ENCODE data around the gene SH2D2A.
A peak's percentile ranks its signal among the peaks of the same experiment; 100 is the strongest.

Gene SH2D2A

GRCh38 chr1:156816561-156817328, at the start of gene SH2D2A:
SH2D2A (minus strand) TSS chr1:156816848; CDS start chr1:156816708, 140 bp downstream.
- peak; percentile 64 for DNase-seq

GRCh38 chr1:156865865-156866248, 49.2 kb upstream of the SH2D2A start:
- no peak for DNase-seq

GRCh38 chr1:156865258-156865657, 48.6 kb upstream of the SH2D2A start:
- DNase-seq: no peak

GRCh38 chr1:156864796-156865195, 48.1 kb upstream of the SH2D2A start:
- DNase-seq: no peak

- DNase-seq: no peak
Measured at GRCh38 chr1:156863631-156864030, 47.0 kb upstream of the SH2D2A start.

- DNase-seq: peak; percentile 9
Measured at GRCh38 chr1:156862997-156863599, 46.5 kb upstream of the SH2D2A start.

DNA sequence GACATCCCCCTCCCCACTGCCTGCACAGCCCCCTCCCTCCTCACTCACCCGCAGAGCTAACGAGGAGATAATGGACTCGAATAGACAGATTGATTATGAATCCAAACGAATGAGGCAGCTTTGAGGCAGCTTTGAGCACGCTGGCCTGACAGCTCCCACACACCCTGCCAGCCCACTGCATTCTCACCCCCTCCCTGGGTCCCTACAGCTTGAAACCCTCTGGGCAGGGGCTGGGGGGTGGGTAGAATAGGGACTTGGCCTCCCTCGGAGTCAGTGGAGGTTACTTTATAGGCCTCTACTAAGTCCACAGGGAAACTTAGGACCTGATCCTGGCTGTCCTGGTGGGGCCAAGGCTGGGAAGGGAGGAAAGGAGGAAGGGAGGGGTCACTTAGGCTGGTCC, 45.9 kb upstream of the SH2D2A start:
- DNase-seq: no peak

DNA sequence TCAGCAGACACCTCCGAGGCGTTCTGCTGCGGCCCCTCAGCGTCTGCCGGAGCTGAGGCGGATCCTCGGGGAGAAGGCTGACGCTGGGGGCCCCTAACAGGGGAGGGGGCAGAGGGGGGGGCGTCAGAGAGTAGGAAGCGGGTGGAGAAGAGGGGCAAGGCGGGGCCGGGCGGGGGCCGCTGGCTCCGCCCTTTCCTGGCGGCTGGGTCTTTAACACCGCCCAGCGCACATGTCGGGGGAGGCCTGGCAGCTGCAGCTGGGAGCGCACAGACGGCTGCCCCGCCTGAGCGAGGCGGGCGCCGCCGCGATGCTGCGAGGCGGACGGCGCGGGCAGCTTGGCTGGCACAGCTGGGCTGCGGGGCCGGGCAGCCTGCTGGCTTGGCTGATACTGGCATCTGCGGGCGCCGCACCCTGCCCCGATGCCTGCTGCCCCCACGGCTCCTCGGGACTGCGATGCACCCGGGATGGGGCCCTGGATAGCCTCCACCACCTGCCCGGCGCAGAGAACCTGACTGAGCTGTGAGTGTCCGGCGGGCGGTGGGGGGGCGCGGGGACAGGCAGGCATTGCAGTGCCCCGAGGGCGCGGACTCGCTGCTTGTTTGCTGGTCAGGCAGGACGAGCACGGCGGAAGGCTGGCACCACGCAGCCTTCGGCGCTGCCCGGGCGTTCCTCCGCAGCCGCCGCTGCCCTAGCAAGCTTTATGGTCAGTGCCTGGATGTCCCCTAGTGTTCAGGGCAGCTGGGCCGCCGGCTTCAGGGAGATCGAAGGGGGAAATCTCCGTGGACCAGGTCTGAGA, 44.2 kb upstream of the SH2D2A start, which contains the start of gene NTRK1:
Gene NTRK1 (plus strand): TSS at position 238 of the 796 bp plus-strand sequence. CDS start 70 bp downstream, at position 308.
- DNase-seq: no peak

- DNase-seq: no peak
Measured at GRCh38 chr1:156860113-156860627, 43.5 kb upstream of the SH2D2A start.

DNA sequence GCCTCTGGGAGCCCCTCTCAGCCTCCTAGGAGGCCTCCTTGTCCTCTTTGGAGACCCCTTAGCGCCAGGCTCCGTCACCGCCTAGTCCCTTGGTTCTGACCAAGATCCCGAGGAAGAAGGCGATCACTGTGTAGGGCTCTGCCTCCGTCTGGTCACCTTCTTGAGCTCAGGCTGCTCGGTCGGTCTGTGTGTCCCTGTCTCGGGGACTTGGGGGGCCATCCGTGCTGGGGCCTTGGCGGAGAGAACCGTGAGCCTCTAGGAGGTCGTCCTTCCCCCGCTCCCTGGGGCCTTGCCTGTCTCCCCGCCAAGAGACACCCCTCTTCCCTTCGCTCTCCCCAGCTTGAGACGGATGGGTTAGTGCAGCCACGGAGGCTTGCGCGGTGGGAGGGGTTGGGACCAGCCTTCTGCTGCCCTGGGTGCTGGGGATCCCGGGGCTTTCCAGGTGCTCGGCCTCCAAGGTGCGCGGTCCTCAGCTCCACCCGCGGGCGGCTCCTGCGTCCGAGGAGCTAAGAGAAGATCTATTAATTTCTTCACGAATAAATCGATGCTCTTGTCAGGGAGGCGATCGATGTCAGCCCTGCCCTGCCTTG, 43.0 kb upstream of the SH2D2A start:
- no peak for DNase-seq

GRCh38 chr1:156858959-156859522, 42.4 kb upstream of the SH2D2A start, which contains the start of gene INSRR:
INSRR (minus strand) TSS chr1:156859117; CDS start chr1:156858621, 496 bp downstream.
- DNase-seq: no peak

GRCh38 chr1:156858555-156858956, 41.9 kb upstream of the SH2D2A start:
- DNase-seq: no peak

DNA sequence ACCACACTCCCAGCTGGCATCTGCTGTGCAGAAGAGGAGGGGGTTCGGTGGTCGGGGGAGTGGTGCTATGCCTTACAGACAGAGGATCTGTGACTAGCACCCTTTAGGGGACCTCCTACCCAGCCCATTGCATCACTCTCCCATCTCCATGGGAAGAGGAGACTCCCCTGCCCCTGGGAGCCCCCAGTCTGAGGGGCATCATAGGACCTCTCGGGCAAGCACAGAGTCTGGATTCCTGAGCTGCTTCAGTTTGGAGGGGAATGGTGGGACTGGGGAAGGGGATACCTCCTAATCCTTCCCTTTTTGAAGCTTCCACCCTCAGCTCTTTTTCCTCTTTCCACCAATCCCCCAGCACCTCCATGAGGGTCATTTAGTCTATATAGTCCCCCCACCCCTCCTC, 40.9 kb upstream of the SH2D2A start:
- DNase-seq: no peak

DNA sequence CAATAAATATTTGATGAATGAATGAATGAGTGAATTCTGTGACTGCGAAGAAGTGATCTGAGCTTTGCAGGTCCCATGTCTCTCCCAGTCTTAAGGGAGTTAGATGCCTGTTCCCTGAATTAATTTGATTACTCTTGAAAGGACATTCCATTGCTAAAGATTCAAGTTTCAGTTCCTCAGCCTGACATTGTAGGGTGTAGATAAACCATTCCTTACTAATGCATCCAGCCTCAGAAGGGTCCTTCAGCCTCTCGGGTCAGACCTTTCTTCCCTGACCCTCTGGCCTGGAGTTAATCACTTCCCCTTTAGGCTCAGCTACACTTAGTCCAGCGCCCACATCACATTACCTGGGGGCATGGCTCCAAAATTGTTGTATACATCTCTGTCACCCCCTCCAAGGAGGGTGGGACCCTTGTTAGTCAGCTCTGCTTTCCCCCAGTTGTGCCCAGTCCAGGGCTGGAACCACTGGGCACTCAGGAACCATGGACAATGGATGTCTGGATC, 39.7 kb upstream of the SH2D2A start:
- DNase-seq: no peak

DNA sequence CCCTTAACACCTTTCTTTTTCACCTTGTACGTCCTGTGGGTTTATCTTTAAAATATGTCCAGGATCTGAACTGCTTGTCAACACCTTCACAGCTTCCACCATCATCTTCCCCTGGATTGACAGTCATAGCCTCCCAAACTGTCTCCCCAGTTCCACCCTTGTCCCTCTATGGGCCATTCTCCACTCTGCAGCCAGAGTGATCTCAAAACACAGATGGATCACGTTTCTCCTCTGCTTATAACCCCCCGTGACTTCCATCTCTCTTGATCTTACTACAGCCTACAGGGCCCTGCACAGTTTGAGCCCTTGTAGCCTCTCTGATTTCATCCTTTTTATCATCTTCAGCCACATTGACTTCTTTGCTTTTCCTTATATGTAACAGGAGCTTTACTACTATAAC, 38.0 kb upstream of the SH2D2A start:
- no peak for DNase-seq

- no peak for DNase-seq
Measured at GRCh38 chr1:156853761-156854160, 37.1 kb upstream of the SH2D2A start.

GRCh38 chr1:156852418-156852874, 35.8 kb upstream of the SH2D2A start:
- DNase-seq: no peak

DNA sequence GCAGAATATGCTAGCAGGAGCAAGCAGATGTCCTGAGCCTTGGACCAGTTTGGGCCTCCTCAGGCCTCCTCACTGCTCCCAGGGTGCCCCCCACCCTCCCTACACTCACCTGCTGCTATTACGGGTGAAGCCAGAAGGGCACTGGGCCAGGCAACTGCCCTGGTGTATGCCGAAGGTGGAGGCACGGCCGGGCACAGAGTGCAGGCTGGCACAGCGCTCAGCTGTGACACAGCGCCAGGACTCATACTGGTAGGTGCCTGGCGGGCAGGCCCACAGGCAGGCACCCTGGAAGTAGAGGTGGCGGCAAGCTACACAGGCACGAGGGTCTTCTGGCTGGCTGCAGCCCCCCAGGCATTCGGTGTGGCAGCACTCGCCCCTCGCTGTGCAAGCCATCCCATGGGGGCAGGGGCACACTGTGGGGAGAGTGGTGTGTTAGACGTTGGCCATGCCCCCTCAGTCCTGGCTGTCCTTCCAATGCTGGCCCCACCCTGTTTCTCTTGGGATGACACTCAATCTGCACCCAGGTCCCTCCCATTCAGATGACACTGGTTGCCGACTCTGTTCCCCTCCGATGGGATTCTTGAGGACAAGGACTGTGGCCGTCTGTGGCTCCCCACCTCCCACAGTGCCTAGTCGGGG, 35.2 kb upstream of the SH2D2A start:
- no peak for DNase-seq

DNA sequence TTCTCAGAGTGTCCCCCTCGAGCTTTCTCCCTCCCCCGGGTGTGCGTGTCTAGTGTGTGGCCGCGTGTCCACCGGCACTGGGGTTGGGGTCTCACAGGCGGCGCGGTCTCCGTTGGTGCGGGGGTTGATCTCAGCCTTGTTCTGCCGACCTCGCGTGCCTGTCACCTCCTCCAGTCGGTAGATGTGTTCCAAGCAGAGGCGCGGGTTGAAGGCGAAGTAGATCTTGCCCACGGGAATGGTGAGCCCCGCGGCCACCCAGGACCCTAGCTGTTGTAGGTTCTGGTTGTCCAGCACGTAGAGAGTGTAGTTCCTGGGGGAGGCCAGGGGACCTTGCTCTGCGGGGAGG, 32.5 kb upstream of the SH2D2A start:
- no peak for DNase-seq

GRCh38 chr1:156848461-156849150, 32.0 kb upstream of the SH2D2A start:
- DNase-seq: no peak

Measured in GF-D8 (cell line).